Measurements from ENCODE around the gene TTC4. TPM values are rescaled to one million over a fixed set of nuclear protein-coding genes. Genes with fewer than 3 reads are reported as not detected.

The TTC4 gene
- total RNA-seq, 1 experiment from 2014 or later = 25.2 TPM

- intact Hi-C loops (cut with micrococcal nuclease; ENCODE audit: unreplicated experiment) = no loop called here
- ChIA-PET POLR2A (no interaction called here), CTCF (no interaction called here)
Observed at GRCh38 chr1:54741531-54741930, 25.9 kb downstream of the TTC4 start.

GRCh38 chr1:54742282-54742681 lies 26.6 kb downstream of the TTC4 start:
- no peak for ATAC-seq
- intact Hi-C loops (cut with micrococcal nuclease; ENCODE audit: unreplicated experiment) (no loop called here), in situ Hi-C loops (cut with HindIII; ENCODE audit: low pct_unique_long_range_greater_than_20kb, low sequenced_read_pairs) (no loop called here)
- ChIA-PET POLR2A (no interaction called here), CTCF (no interaction called here)
- no peaks in the 10 kb centered on the region for H3K9me3 ChIP-seq (ENCODE audit: control insufficient read depth, insufficient read depth, low read depth, low read length)
- no peaks in the 10 kb centered on the region for H3K27me3 ChIP-seq (ENCODE audit: control insufficient read depth, insufficient read depth, low read length)
- BruUV-seq (replicated peaks) = no TSS peak
- no peak for DNase-seq (ENCODE audit: low read depth, low spot score)
- H3K4me3 ChIP-seq (ENCODE audit: low read depth in 2 of 2, low read length in 2 of 2) = no peak overlapping the region
- H3K4me1 ChIP-seq (ENCODE audit: control insufficient read depth, insufficient read depth, low read length) = no peaks in the 10 kb centered on the region
- no peak for TF ChIP-seq CTCF (IDR thresholded peaks at IDR 0.05)
- H3K27ac ChIP-seq (ENCODE audit: low read length) = no peak overlapping the region
- peaks cover 13% of the 10 kb centered on the region; the same call in 1 of the 2 replicates for H3K36me3 ChIP-seq (ENCODE audit: control insufficient read depth, insufficient read depth, low read length)

More at GRCh38 chr1:54741531-54741930, 25.9 kb downstream of the TTC4 start:
- TF ChIP-seq SIN3A (IDR thresholded peaks at IDR 0.05; ENCODE audit: borderline replicate concordance, insufficient read depth, low read depth, low read length) = no peak
- no peak for TF ChIP-seq POLR2AphosphoS5 (IDR thresholded peaks at IDR 0.05; ENCODE audit: low read depth, low read length)
- TF ChIP-seq REST (IDR thresholded peaks at IDR 0.05; ENCODE audit: insufficient read depth in 1 of 2, low read depth in 2 of 2, low read length in 1 of 2) = no peak
- no peak for TF ChIP-seq CTCF (IDR thresholded peaks at IDR 0.05)
- no peak for TF ChIP-seq TCF7L2 (IDR thresholded peaks at IDR 0.05; ENCODE audit: low read depth, low read length)
- BruUV-seq (replicated peaks) = TSS peak; percentile 70
- ATAC-seq = no peak
- Histone ChIP-seq H3K27me3 (ENCODE audit: control insufficient read depth, insufficient read depth, low read length) (no peaks in the 10 kb centered on the region), H3K27ac (ENCODE audit: low read length) (no peak overlapping the region), H3K9me3 (ENCODE audit: control insufficient read depth, insufficient read depth, low read depth, low read length) (no peaks in the 10 kb centered on the region), H3K4me1 (ENCODE audit: control insufficient read depth, insufficient read depth, low read length) (no peaks in the 10 kb centered on the region), H3K4me3 (ENCODE audit: low read depth in 2 of 2, low read length in 2 of 2) (no peak overlapping the region), H3K36me3 (ENCODE audit: control insufficient read depth, insufficient read depth, low read length) (peaks cover 16% of the 10 kb centered on the region; the same call in 1 of the 2 replicates)
- in situ Hi-C loops (cut with HindIII; ENCODE audit: low pct_unique_long_range_greater_than_20kb, low sequenced_read_pairs) = no loop called here
- DNase-seq (ENCODE audit: low read depth, low spot score) = no peak

Measured in Panc1 (cell line).